HepG2 (cell line): ENCODE data around the gene ABO. TPM values are rescaled to one million over a fixed set of nuclear protein-coding genes. Genes with fewer than 3 reads are reported as not detected.

Experiments used
- ATAC-seq: fragments of 200-7000 bp; cut with Tn5 transposase; 3 replicates; pipeline ENCODE4 v1.9.1; 2020; ENCODE audit warnings: mild to moderate bottlenecking, moderate library complexity
- BruUV-seq: library from RNA; stranded (reverse); fragments of 400-500 nt; replicated peaks from 2 replicates; lab custom pipeline; 2021; lab: Mats Ljungman, UMichigan
- CTCF ChIA-PET: fragments of 300-600 bp; formaldehyde crosslinking; extraction: SDS; loops from one replicate; lab custom pipeline; 2021; ENCODE audit warnings: low total read pairs, inconsistent platforms, low intra/inter-chr PET ratio; lab: Yijun Ruan, JAX
- POLR2A ChIA-PET: fragments of 350-600 bp; sonication (Branson Sonifier 250); formaldehyde crosslinking; loops from one replicate; lab custom pipeline; 2020; ENCODE audit warnings: antibody characterized with exemption, inconsistent platforms; lab: Yijun Ruan, JAX
- DNase-seq: peaks from one replicate; pipeline ENCODE4 v3.0.0-alpha.2; 2015; ENCODE audit warnings: low spot score
- FAIRE-seq: peaks from 3 replicates; lab custom pipeline; 2011; peaks lifted over from hg19 to GRCh38; lab: Jason Lieb, UNC
- H2AFZ ChIP-seq: one replicate; pipeline ENCODE4 v1.6.1; 2011; ENCODE audit warnings: low read length, inconsistent platforms
- H3K27ac ChIP-seq: fragments of 300-600 bp; 3 replicates; pipeline ENCODE4 v1.8.0; 2011; ENCODE audit warnings: mixed run types, mild to moderate bottlenecking, mixed read lengths, low read length, inconsistent platforms; ENCODE audit not compliant: insufficient read depth; ENCODE audit errors: extremely low read length
- H3K27me3 ChIP-seq, 2 experiments: fragments of 200-600 bp in 1 of 2; 2 replicates in 1 of 2; 3 replicates in 1 of 2; pipeline versions ENCODE4 v1.6.0 to v1.8.0; 2011; ENCODE audit warnings: low read length in 2 of 2, mild to moderate bottlenecking in 2 of 2, moderate library complexity in 2 of 2, inconsistent platforms in 1 of 2; ENCODE audit not compliant: insufficient read depth in 2 of 2, control insufficient read depth in 1 of 2
- H3K36me3 ChIP-seq, 2 experiments: fragments of 200-600 bp in 1 of 2; replicated peaks in 1 of 2; 2 replicates in 1 of 2; 3 replicates in 1 of 2; pipeline versions ENCODE4 v1.5.1 to v1.8.0; 2011; ENCODE audit warnings: low read length in 2 of 2, inconsistent platforms in 1 of 2; ENCODE audit not compliant: insufficient read depth in 2 of 2, control insufficient read depth in 1 of 2
- H3K4me1 ChIP-seq: 2 replicates; pipeline ENCODE4 v1.5.1; 2012; ENCODE audit warnings: low read length, inconsistent platforms; ENCODE audit not compliant: insufficient read depth
- H3K4me2 ChIP-seq: 2 replicates; pipeline ENCODE4 v1.6.0; 2011; ENCODE audit warnings: low read depth, low read length, inconsistent platforms
- H3K4me3 ChIP-seq, 3 experiments: fragments of 200-600 bp in 1 of 3; sonication (generic), shearing (Covaris generic) in 1 of 3; replicated peaks in 1 of 3; 2 replicates each; pipeline ENCODE4 v1.5.1; 2011 to 2016; ENCODE audit warnings: low read length in 3 of 3, inconsistent platforms in 2 of 3, low read depth in 2 of 3, mild to moderate bottlenecking in 2 of 3, control low read depth in 1 of 3, mixed read lengths in 1 of 3; ENCODE audit not compliant: insufficient read depth in 1 of 3
- H3K79me2 ChIP-seq: one replicate; pipeline ENCODE4 v1.6.1; 2011; ENCODE audit warnings: low read length, inconsistent platforms; ENCODE audit not compliant: insufficient read depth
- H3K9ac ChIP-seq: 2 replicates; pipeline ENCODE4 v1.6.0; 2011; ENCODE audit warnings: mild to moderate bottlenecking, low read depth, low read length, inconsistent platforms; ENCODE audit not compliant: insufficient read depth
- H3K9me3 ChIP-seq: 2 replicates; pipeline ENCODE4 v1.5.1; 2012; ENCODE audit warnings: mild to moderate bottlenecking, low read length
- H4K20me1 ChIP-seq: 2 replicates; pipeline ENCODE4 v1.6.0; 2011; ENCODE audit warnings: inconsistent platforms, mild to moderate bottlenecking, low read length, moderate library complexity; ENCODE audit not compliant: insufficient read depth
- ARNT ChIP-seq: fragments of 450-650 bp; IDR thresholded peaks from 2 replicates; pipeline ENCODE4 v1.6.1; 2017
- BHLHE40 ChIP-seq: IDR thresholded peaks from 2 replicates; pipeline ENCODE4 v1.6.1; 2011; ENCODE audit warnings: low read length, improper control_type of control experiment
- HMGXB4 ChIP-seq, 2 experiments: sonication (generic) in 1 of 2; formaldehyde crosslinking in 1 of 2; IDR thresholded peaks; 2 replicates each; pipeline versions ENCODE4 v1.4.0 to v1.6.1; 2018 to 2020; ENCODE audit warnings: missing genetic modification reagents in 2 of 2, borderline replicate concordance in 1 of 2, low read depth in 1 of 2, mild to moderate bottlenecking in 1 of 2, missing biosample characterization in 1 of 2
- HNF4A ChIP-seq: sonication (generic); formaldehyde crosslinking; IDR thresholded peaks from 2 replicates; pipeline ENCODE4 v1.4.0; 2020; ENCODE audit warnings: missing genetic modification reagents
- MEIS1 ChIP-seq: sonication (generic); formaldehyde crosslinking; IDR thresholded peaks from 2 replicates; pipeline ENCODE4 v1.9.0; 2021; ENCODE audit warnings: mild to moderate bottlenecking, missing genetic modification reagents, moderate library complexity, borderline replicate concordance
- NFYB ChIP-seq: sonication (generic); formaldehyde crosslinking; IDR thresholded peaks from 2 replicates; pipeline ENCODE4 v1.4.0; 2020; ENCODE audit warnings: missing genetic modification reagents
- NR2F1 ChIP-seq, 2 experiments: fragments of 450-650 bp in 1 of 2; formaldehyde crosslinking in 1 of 2; IDR thresholded peaks; 2 replicates each; pipeline versions ENCODE4 v1.5.0 to v1.6.1; 2016 to 2020; ENCODE audit warnings: mild to moderate bottlenecking in 1 of 2, missing compliant biosample characterization in 1 of 2, missing genetic modification reagents in 1 of 2, moderate library complexity in 1 of 2
- PBX2 ChIP-seq: IDR thresholded peaks from 2 replicates; pipeline ENCODE4 v1.6.1; 2016; ENCODE audit warnings: control low read depth
- RAD21 ChIP-seq: fragments of 450-650 bp; formaldehyde crosslinking; IDR thresholded peaks from 2 replicates; pipeline ENCODE4 v1.5.0; 2020; ENCODE audit warnings: mild to moderate bottlenecking
- ZBTB44 ChIP-seq: sonication (generic); formaldehyde crosslinking; IDR thresholded peaks from 2 replicates; pipeline ENCODE4 v1.4.0; 2020; ENCODE audit warnings: missing genetic modification reagents
- ZEB1 ChIP-seq: IDR thresholded peaks from 2 replicates; pipeline ENCODE4 v1.6.1; 2012; ENCODE audit warnings: mild to moderate bottlenecking, low read depth, inconsistent platforms; ENCODE audit not compliant: insufficient replicate concordance
- ZFY ChIP-seq: sonication (generic); formaldehyde crosslinking; IDR thresholded peaks from 2 replicates; pipeline ENCODE4 v1.4.0; 2020; ENCODE audit warnings: missing genetic modification reagents
- ZNF10 ChIP-seq: sonication (generic); formaldehyde crosslinking; IDR thresholded peaks from 2 replicates; pipeline ENCODE4 v1.4.0; 2020; ENCODE audit warnings: mild to moderate bottlenecking, low read depth, missing genetic modification reagents, borderline replicate concordance
- ZNF451 ChIP-seq: sonication (generic); formaldehyde crosslinking; IDR thresholded peaks from 2 replicates; pipeline ENCODE4 v1.5.0; 2020; ENCODE audit warnings: mild to moderate bottlenecking, missing genetic modification reagents
- ZNF644 ChIP-seq: IDR thresholded peaks from 2 replicates; pipeline ENCODE4 v1.6.1; 2016; ENCODE audit warnings: low read depth
- ZNF839 ChIP-seq: sonication (generic); formaldehyde crosslinking; IDR thresholded peaks from 2 replicates; pipeline ENCODE4 v1.4.0; 2020; ENCODE audit warnings: missing genetic modification reagents, mild to moderate bottlenecking, borderline replicate concordance
- ZNF883 ChIP-seq: sonication (generic); formaldehyde crosslinking; IDR thresholded peaks from 2 replicates; pipeline ENCODE4 v1.5.1; 2020; ENCODE audit warnings: mild to moderate bottlenecking, missing genetic modification reagents; ENCODE audit errors: not compliant biosample characterization
- WGBS: methylation state at CpG from one replicate; pipeline ENCODE4 v1.1.6; 2017; ENCODE audit warnings: low lambda C conversion rate; 5-methylcytosine and 5-hydroxymethylcytosine counted together
- in situ Hi-C: cut with HindIII; loops from 2 replicates; pipeline ENCODE4 v1.10.0; 2017; ENCODE audit warnings: low pct_unique_long_range_greater_than_20kb; ENCODE audit not compliant: extremely low pct_ligation_motif_present
- intact Hi-C: fragments of 100-400 bp; cut with micrococcal nuclease; formaldehyde crosslinking; loops from one replicate; pipeline ENCODE4 v1.10.0; 2022; ENCODE audit not compliant: unreplicated experiment
- polyA plus RNA-seq, 8 experiments: library from polyadenylated mRNA; depleted of rRNA in 3 of 8; stranded (reverse) in 7 of 8; unstranded in 1 of 8; fragments of >200 nt; fragmentation: Illumina TruSeq in 4 of 8; extraction: Trizol in 4 of 8; gene quantifications; 2 replicates each; pipeline versions ENCODE4 v1.2.1 to v1.2.3, GENCODE V29; 2011 to 2016; ENCODE audit warnings: low read depth in 4 of 8, missing spikeins in 1 of 8, mixed read lengths in 1 of 8; ENCODE audit not compliant: insufficient read depth in 1 of 8
- total RNA-seq, 5 experiments: library from RNA; depleted of rRNA; stranded (reverse); fragments of >200 nt; fragmentation: Illumina TruSeq; extraction: Trizol; gene quantifications; 2 replicates each; pipeline ENCODE4 v1.2.3, GENCODE V29; 2016; ENCODE audit warnings: low read depth in 1 of 5

ABO gene
- total and polyA plus RNA-seq, 2 of the 13 experiments (the other 11 are each of a cell fraction or from before 2014, with no cell fraction given) = not detected

- TF ChIP-seq PBX2 (CRISPR knock-in tag) (no peak), NR2F1 (CRISPR knock-in tag; IDR thresholded peaks at IDR 0.05) (no peak), ZBTB44 (no peak)
These were observed 48.5 kb downstream of the ABO start (continued) for GRCh38 chr9:133226219-133227171.

- CTCF ChIA-PET = no interaction called here
- intact Hi-C loops = no loop called here
- no peak for TF ChIP-seq ZEB1
- TF ChIP-seq BHLHE40 = peak; percentile 74
- no peak for TF ChIP-seq ZNF883
- no peak for TF ChIP-seq ZNF839 (CRISPR knock-in tag)
- no peak for TF ChIP-seq ARNT
- TF ChIP-seq MEIS1 = no peak
- TF ChIP-seq NFYB (CRISPR knock-in tag) = no peak
- TF ChIP-seq ZNF10 (CRISPR knock-in tag) = no peak
- peak; percentile 33; the same call in 1 of the 2 replicates for TF ChIP-seq HNF4A (CRISPR knock-in tag)
- no peak for TF ChIP-seq HMGXB4 (CRISPR knock-in tag; IDR thresholded peaks at IDR 0.05; ENCODE audit: borderline replicate concordance in 1 of 2, low read depth in 1 of 2)
- no peak for TF ChIP-seq ZNF451 (CRISPR knock-in tag)
- no peak for TF ChIP-seq RAD21
- no peak for TF ChIP-seq ZFY (CRISPR knock-in tag)
- no peak for TF ChIP-seq ZNF644
These were observed 49.6 kb downstream of the ABO start for GRCh38 chr9:133225171-133226011.

More at GRCh38 chr9:133225171-133226011, 49.6 kb downstream of the ABO start:
- no peak overlapping the region for H3K4me2 ChIP-seq
- no TSS peak for BruUV-seq
- in situ Hi-C loops = no loop called here
- peak; percentile 48; the same call in 2 of the 3 replicates for ATAC-seq
- H3K9me3 ChIP-seq = no peaks in the 10 kb centered on the region
- no peak for DNase-seq
- peaks cover 6 to 18% of the 10 kb centered on the region in 2 experiments; a peak in 3 of 5 replicates for H3K27me3 ChIP-seq
- no peak overlapping the region for H3K27ac ChIP-seq
- H2AFZ ChIP-seq = no peak overlapping the region
- peaks cover 9% of the 10 kb centered on the region for H3K4me1 ChIP-seq
- H3K4me3 ChIP-seq = no peak overlapping the region
- H3K36me3 ChIP-seq = no peaks in the 10 kb centered on the region
- POLR2A ChIA-PET = no interaction called here
- H4K20me1 ChIP-seq = no peaks in the 10 kb centered on the region
- no peak for FAIRE-seq
- 64% methylated on average over 17 of the region's 38 CpGs for WGBS
- H3K79me2 ChIP-seq = no peaks in the 10 kb centered on the region
- H3K9ac ChIP-seq = no peak overlapping the region
